CD8-positive, alpha-beta memory T cell (primary cell): ENCODE data around the gene STARD13. TPM values are rescaled to one million over a fixed set of nuclear protein-coding genes. Genes with fewer than 3 reads are reported as not detected.
A peak's percentile ranks its signal among the peaks of the same experiment; 100 is the strongest.

Experiments used
- CTCF ChIA-PET: fragments of 350-600 bp; sonication (Branson Sonifier 250); formaldehyde crosslinking; loops from one replicate; lab custom pipeline; 2021; ENCODE audit warnings: antibody characterized with exemption; lab: Charles Lee
- POLR2A ChIA-PET: fragments of 350-600 bp; sonication (Branson Sonifier 250); formaldehyde crosslinking; loops from one replicate; lab custom pipeline; 2021; ENCODE audit warnings: antibody characterized with exemption; lab: Charles Lee
- DNase-seq, 5 donors: peaks; one replicate each; pipeline versions ENCODE4 v3.0.0 to v3.0.0-alpha.2; 2020 to 2022; ENCODE audit warnings: mixed read lengths in 1 of 5
- H3K27ac ChIP-seq: one replicate; pipeline ENCODE4 v1.7.0; 2013; ENCODE audit warnings: low read depth, mild to moderate bottlenecking, low read length, moderate library complexity
- H3K27me3 ChIP-seq: 2 replicates; pipeline ENCODE4 v1.7.0; 2013; ENCODE audit warnings: low read length, mild to moderate bottlenecking; ENCODE audit not compliant: insufficient read depth, poor library complexity, severe bottlenecking
- H3K36me3 ChIP-seq: 2 replicates; pipeline ENCODE4 v1.7.0; 2013; ENCODE audit warnings: mild to moderate bottlenecking, low read length, moderate library complexity; ENCODE audit not compliant: insufficient read depth
- H3K4me1 ChIP-seq: 2 replicates; pipeline ENCODE4 v1.7.0; 2013; ENCODE audit warnings: mild to moderate bottlenecking, low read length, moderate library complexity; ENCODE audit not compliant: insufficient read depth
- H3K4me3 ChIP-seq: 2 replicates; pipeline ENCODE4 v1.7.0; 2013; ENCODE audit warnings: mild to moderate bottlenecking, low read length
- H3K9me3 ChIP-seq: 2 replicates; pipeline ENCODE4 v1.7.0; 2013; ENCODE audit warnings: mild to moderate bottlenecking, low read length
- H3K27ac Mint-ChIP-seq, 8 donors: one replicate each; pipeline ENCODE4 v1.8.0; 2020 to 2021; ENCODE audit warnings: mixed read lengths in 8 of 8, mild to moderate bottlenecking in 6 of 8, inconsistent platforms in 3 of 8, moderate library complexity in 3 of 8
- H3K27me3 Mint-ChIP-seq, 2 donors: one replicate each; pipeline ENCODE4 v1.8.0; 2020 to 2021; ENCODE audit warnings: mixed read lengths in 2 of 2, mild to moderate bottlenecking in 1 of 2, moderate library complexity in 1 of 2
- H3K36me3 Mint-ChIP-seq, 3 donors: one replicate each; pipeline ENCODE4 v1.8.0; 2020 to 2021; ENCODE audit warnings: mixed read lengths in 3 of 3, inconsistent platforms in 1 of 3, mild to moderate bottlenecking in 1 of 3
- H3K4me1 Mint-ChIP-seq, 3 donors: one replicate each; pipeline ENCODE4 v1.8.0; 2020 to 2021; ENCODE audit warnings: mixed read lengths in 3 of 3, inconsistent platforms in 1 of 3, mild to moderate bottlenecking in 1 of 3
- H3K4me3 Mint-ChIP-seq, 7 donors: one replicate each; pipeline ENCODE4 v1.8.0; 2020 to 2021; ENCODE audit warnings: mixed read lengths in 7 of 7, mild to moderate bottlenecking in 6 of 7, moderate library complexity in 4 of 7, inconsistent platforms in 2 of 7
- H3K9me3 Mint-ChIP-seq, 5 donors: one replicate each; pipeline ENCODE4 v1.8.0; 2020 to 2022; ENCODE audit warnings: mixed read lengths in 5 of 5, mild to moderate bottlenecking in 3 of 5, moderate library complexity in 2 of 5, inconsistent platforms in 1 of 5
- polyA plus RNA-seq: library from polyadenylated mRNA; unstranded; fragments of 300-500 nt; fragmentation: Illumina TruSeq; gene quantifications from one replicate; pipeline ENCODE4 v1.2.3, GENCODE V29; 2021
- total RNA-seq, 2 experiments: library from RNA; stranded (reverse); gene quantifications; one replicate each; pipeline ENCODE4 v1.2.3, GENCODE V29; 2021

Gene STARD13, protein sequence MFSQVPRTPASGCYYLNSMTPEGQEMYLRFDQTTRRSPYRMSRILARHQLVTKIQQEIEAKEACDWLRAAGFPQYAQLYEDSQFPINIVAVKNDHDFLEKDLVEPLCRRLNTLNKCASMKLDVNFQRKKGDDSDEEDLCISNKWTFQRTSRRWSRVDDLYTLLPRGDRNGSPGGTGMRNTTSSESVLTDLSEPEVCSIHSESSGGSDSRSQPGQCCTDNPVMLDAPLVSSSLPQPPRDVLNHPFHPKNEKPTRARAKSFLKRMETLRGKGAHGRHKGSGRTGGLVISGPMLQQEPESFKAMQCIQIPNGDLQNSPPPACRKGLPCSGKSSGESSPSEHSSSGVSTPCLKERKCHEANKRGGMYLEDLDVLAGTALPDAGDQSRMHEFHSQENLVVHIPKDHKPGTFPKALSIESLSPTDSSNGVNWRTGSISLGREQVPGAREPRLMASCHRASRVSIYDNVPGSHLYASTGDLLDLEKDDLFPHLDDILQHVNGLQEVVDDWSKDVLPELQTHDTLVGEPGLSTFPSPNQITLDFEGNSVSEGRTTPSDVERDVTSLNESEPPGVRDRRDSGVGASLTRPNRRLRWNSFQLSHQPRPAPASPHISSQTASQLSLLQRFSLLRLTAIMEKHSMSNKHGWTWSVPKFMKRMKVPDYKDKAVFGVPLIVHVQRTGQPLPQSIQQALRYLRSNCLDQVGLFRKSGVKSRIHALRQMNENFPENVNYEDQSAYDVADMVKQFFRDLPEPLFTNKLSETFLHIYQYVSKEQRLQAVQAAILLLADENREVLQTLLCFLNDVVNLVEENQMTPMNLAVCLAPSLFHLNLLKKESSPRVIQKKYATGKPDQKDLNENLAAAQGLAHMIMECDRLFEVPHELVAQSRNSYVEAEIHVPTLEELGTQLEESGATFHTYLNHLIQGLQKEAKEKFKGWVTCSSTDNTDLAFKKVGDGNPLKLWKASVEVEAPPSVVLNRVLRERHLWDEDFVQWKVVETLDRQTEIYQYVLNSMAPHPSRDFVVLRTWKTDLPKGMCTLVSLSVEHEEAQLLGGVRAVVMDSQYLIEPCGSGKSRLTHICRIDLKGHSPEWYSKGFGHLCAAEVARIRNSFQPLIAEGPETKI
- total RNA-seq (under 1 TPM; 0.40 to 0.48 TPM), polyA plus RNA-seq (not detected)

DNA sequence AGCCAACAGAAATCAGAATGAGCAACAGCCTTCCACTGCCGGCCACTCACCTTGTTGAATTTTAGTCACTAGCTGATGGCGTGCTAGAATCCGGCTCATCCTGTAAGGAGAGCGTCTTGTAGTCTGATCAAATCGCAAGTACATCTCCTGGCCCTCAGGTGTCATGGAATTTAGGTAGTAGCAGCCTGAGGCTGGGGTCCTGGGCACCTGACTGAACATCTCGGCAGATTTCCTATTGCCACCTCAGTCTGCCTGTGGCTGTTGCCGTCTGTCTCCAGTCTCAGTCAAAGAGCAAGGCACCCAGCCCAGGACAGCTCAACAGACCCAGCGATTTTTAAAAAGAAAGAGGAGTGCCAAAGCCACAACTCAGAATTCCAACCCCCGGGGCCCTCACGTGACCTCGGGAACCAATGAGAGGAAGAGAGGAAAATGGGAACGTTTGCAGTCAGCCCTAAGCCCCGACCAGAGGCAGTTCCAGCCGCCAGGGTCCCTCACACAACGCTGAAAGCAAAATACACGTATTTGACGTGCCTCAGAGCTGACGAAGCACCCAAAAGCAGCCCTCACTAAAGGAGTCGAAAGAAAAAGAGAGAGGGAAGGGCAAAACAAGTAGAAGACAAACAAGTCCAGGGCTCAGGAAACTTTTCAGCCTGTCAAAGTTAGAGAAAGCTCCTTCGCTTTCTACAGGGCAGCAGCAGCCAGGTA is at the start of gene STARD13:
STARD13 (minus strand) TSS at position 336 of the 705 bp plus-strand sequence; CDS start at position 219, 117 bp downstream.
- H3K4me3 Mint-ChIP-seq, result peak within 1 kb of the TSS; percentile 12 to 80 (median 66)
- no peaks in the 10 kb centered on the region for H3K36me3 Mint-ChIP-seq
- Histone ChIP-seq H3K9me3 (no peaks in the 10 kb centered on the region), H3K4me3 (no peak within 1 kb of the TSS), H3K27ac (no peak within 1 kb of the TSS), H3K27me3 (peaks cover 4% of the 10 kb centered on the region), H3K4me1 (peaks cover 15% of the 10 kb centered on the region), H3K36me3 (no peaks in the 10 kb centered on the region)
- peaks cover 14 to 21% (median 14%) of the 10 kb centered on the region in 3 donors for H3K4me1 Mint-ChIP-seq
- ChIA-PET POLR2A (no interaction called here), CTCF (no interaction called here)
- DNase-seq, result no peak
- H3K27me3 Mint-ChIP-seq, result peaks cover 21 to 66% of the 10 kb centered on the region in 2 donors
- H3K27ac Mint-ChIP-seq, result peak within 1 kb of the TSS in 1 of 8 donors; percentile 4
- no peaks in the 10 kb centered on the region for H3K9me3 Mint-ChIP-seq

DNA sequence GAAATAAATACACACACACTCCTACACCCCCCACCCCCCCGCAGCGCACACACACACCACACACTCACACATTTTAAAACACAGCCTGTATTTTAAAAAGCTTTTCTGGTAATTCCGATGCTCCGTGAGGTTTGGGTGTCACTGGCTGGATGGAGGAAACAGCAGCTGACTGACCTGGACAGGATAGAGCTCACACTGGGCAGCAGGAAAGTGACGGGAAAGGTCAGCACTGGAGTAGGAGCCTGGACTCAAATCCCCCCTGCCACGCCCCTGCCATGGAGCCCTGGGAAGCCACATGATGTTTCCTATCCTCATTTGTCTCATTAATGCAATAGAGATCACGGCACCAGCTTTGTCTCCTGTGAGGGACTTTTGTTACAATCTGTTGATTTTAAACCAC is 49.3 kb upstream of the STARD13 start:
- ChIA-PET POLR2A (no interaction called here), CTCF (no interaction called here)
- H3K36me3 Mint-ChIP-seq, result peaks cover 0 to 1% (median 0%) of the 10 kb centered on the region in 3 donors

DNA sequence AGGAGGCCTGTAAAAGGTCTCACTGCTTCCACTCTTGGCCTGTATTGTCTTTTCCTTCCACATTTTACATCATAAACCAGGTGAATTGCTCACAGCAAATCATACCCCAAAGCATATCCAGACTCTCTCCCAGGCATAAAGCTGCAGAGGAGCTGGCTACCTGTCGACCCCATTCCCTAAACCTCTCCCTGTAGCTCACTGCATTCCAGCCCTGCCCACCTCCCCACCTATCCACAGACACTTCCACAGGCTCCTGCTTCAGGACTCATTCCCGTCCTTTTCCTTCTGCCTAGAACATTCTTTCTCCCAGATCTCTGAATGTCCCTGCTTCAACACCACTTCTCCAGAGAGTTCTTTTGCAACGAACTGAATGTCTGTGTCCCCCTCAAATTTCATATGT is 46.4 kb upstream of the STARD13 start:
- Mint-ChIP-seq H3K36me3 (peaks cover 0 to 1% (median 0%) of the 10 kb centered on the region in 3 donors), H3K27me3 (peaks cover 11 to 30% of the 10 kb centered on the region in 2 donors), H3K4me1 (no peaks in the 10 kb centered on the region), H3K4me3 (no peak overlapping the region), H3K27ac (no peak overlapping the region), H3K9me3 (no peaks in the 10 kb centered on the region)
- H3K4me1 ChIP-seq, result no peaks in the 10 kb centered on the region
- no peaks in the 10 kb centered on the region for H3K9me3 ChIP-seq
- ChIA-PET CTCF (no interaction called here), POLR2A (no interaction called here)
- DNase-seq, result no peak
- no peaks in the 10 kb centered on the region for H3K36me3 ChIP-seq
- no peak overlapping the region for H3K4me3 ChIP-seq
- H3K27me3 ChIP-seq, result no peaks in the 10 kb centered on the region
- no peak overlapping the region for H3K27ac ChIP-seq

More for the DNA sequence above, 49.3 kb upstream of the STARD13 start:
- no peaks in the 10 kb centered on the region for H3K9me3 ChIP-seq
- no peak overlapping the region for H3K27ac ChIP-seq
- DNase-seq, result no peak
- H3K4me1 ChIP-seq, result no peaks in the 10 kb centered on the region
- H3K27ac Mint-ChIP-seq, result no peak overlapping the region
- H3K27me3 ChIP-seq, result no peaks in the 10 kb centered on the region
- no peaks in the 10 kb centered on the region for H3K4me1 Mint-ChIP-seq
- H3K36me3 ChIP-seq, result no peaks in the 10 kb centered on the region
- H3K27me3 Mint-ChIP-seq, result peaks cover 11 to 30% of the 10 kb centered on the region in 2 donors
- no peak overlapping the region for H3K4me3 ChIP-seq
- no peak overlapping the region for H3K4me3 Mint-ChIP-seq
- H3K9me3 Mint-ChIP-seq, result no peaks in the 10 kb centered on the region

DNA sequence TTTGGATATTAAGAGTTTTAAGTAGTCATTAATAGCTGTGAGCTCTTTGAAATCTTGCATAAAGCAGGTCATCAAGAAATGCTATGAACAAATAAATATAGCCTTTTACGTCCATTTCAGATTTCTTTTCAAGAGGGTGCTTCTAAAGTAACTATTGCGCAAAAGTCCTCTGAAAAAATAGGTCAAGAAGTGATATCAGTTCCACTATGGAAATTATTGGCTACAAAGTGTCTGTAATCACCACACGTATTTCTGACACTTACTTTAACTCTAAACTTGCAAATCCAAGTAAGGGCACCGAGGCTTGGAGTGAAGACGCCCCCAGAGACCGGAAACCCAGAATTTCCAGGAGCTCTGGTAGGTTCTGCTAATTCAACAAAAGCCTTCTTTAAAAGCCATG is 44.9 kb upstream of the STARD13 start:
- no peaks in the 10 kb centered on the region for H3K36me3 ChIP-seq
- POLR2A ChIA-PET, result no interaction called here

DNA sequence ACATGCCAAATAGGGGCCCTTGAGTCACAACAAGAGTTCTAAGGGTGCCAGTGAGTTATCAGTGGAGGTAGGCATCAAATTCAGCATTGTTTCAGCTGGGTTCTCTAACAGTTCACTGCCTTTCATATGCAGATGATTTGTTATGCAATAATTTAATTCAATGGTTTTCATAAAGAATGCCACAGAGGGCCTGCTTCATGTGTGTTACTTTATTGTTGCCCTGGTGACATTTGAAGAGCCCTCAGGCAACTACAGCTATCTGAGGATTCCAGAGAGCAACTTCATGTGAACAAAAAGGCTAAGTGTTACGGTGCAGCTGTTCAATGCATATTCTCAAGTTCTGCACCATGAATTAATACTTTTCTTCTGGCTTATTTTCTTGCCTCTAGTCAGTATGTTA is 43.1 kb upstream of the STARD13 start:
- no peaks in the 10 kb centered on the region for H3K4me1 Mint-ChIP-seq
- no peak for DNase-seq
- H3K9me3 ChIP-seq, result no peaks in the 10 kb centered on the region
- H3K9me3 Mint-ChIP-seq, result no peaks in the 10 kb centered on the region
- no peak overlapping the region for H3K27ac Mint-ChIP-seq
- no peaks in the 10 kb centered on the region for H3K4me1 ChIP-seq
- H3K27me3 ChIP-seq, result no peaks in the 10 kb centered on the region
- H3K4me3 Mint-ChIP-seq, result no peak overlapping the region
- ChIA-PET POLR2A (no interaction called here), CTCF (no interaction called here)
- no peaks in the 10 kb centered on the region for H3K36me3 ChIP-seq
- H3K27me3 Mint-ChIP-seq, result peaks cover 6 to 17% of the 10 kb centered on the region in 2 donors
- H3K4me3 ChIP-seq, result no peak overlapping the region
- H3K36me3 Mint-ChIP-seq, result peaks cover 0 to 1% (median 0%) of the 10 kb centered on the region in 3 donors
- no peak overlapping the region for H3K27ac ChIP-seq

More for the DNA sequence above, 44.9 kb upstream of the STARD13 start:
- H3K9me3 Mint-ChIP-seq, result no peaks in the 10 kb centered on the region
- H3K27ac ChIP-seq, result no peak overlapping the region
- H3K4me1 ChIP-seq, result no peaks in the 10 kb centered on the region
- peaks cover 0 to 1% (median 0%) of the 10 kb centered on the region in 3 donors for H3K36me3 Mint-ChIP-seq
- no peak overlapping the region for H3K27ac Mint-ChIP-seq
- no peaks in the 10 kb centered on the region for H3K9me3 ChIP-seq
- peaks cover 10 to 30% of the 10 kb centered on the region in 2 donors for H3K27me3 Mint-ChIP-seq
- DNase-seq, result no peak
- CTCF ChIA-PET, result no interaction called here
- H3K4me3 Mint-ChIP-seq, result no peak overlapping the region
- no peaks in the 10 kb centered on the region for H3K27me3 ChIP-seq
- no peaks in the 10 kb centered on the region for H3K4me1 Mint-ChIP-seq
- H3K4me3 ChIP-seq, result no peak overlapping the region

DNA sequence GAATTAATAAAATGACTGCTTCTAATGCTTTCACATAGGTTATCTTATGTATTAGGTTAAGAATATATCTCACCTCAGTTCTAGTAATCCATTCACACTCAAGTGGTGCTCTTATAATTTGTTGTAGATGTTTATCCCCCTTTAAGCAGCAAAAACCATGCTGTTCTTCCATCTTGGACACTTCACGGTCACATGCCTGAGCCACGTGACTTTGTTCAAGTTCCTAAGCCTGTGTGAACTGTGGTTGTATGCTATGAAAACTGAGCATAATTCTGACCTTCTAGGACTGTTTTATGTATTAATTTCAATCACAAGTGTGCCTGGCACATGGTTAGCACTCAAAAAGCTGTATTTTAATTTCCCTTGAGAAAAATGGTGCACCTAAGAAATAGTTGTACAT is 41.2 kb upstream of the STARD13 start:
- Histone ChIP-seq H3K4me1 (no peaks in the 10 kb centered on the region), H3K4me3 (no peak overlapping the region), H3K27ac (no peak overlapping the region), H3K9me3 (no peaks in the 10 kb centered on the region), H3K36me3 (no peaks in the 10 kb centered on the region), H3K27me3 (no peaks in the 10 kb centered on the region)
- CTCF ChIA-PET, result no interaction called here
- DNase-seq, result no peak
- H3K27me3 Mint-ChIP-seq, result peaks cover 4 to 5% of the 10 kb centered on the region in 2 donors
- H3K27ac Mint-ChIP-seq, result no peak overlapping the region
- H3K4me3 Mint-ChIP-seq, result no peak overlapping the region
- H3K36me3 Mint-ChIP-seq, result peaks cover 0 to 1% (median 0%) of the 10 kb centered on the region in 3 donors
- POLR2A ChIA-PET, result no interaction called here
- no peaks in the 10 kb centered on the region for H3K9me3 Mint-ChIP-seq
- H3K4me1 Mint-ChIP-seq, result no peaks in the 10 kb centered on the region

DNA sequence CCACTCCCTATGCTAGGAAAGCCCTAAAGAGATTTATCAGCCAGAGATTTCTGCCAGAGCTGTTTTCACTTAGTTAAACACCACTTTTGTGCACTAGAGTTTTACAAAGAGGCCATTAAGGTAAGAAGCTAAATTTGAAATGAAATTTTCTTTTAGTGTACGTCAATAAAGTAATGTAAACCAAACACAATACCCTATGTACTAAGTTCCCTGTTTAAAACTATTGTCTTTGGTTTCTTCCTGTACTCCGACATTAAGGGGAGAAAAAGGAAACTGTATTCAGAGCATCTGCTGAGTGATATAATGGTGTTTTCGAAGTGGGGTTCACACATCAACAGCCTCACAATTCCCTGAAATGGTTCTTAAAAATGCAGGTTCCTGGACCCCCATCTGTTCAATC is 40.7 kb upstream of the STARD13 start:
- Histone ChIP-seq H3K4me3 (no peak overlapping the region), H3K4me1 (no peaks in the 10 kb centered on the region), H3K36me3 (no peaks in the 10 kb centered on the region), H3K9me3 (no peaks in the 10 kb centered on the region), H3K27ac (no peak overlapping the region), H3K27me3 (no peaks in the 10 kb centered on the region)
- no peak for DNase-seq
- Mint-ChIP-seq H3K4me3 (no peak overlapping the region), H3K4me1 (no peaks in the 10 kb centered on the region), H3K36me3 (peaks cover 0 to 1% (median 0%) of the 10 kb centered on the region in 3 donors), H3K9me3 (no peaks in the 10 kb centered on the region), H3K27me3 (peaks cover 0 to 5% of the 10 kb centered on the region in 2 donors), H3K27ac (no peak overlapping the region)
- ChIA-PET CTCF (no interaction called here), POLR2A (interaction anchor here (0.6 kb wide), 1 partner anchor 824 kb away, joined by 3 read pairs; no protein-coding TSS in a partner anchor)
